ENCODE measurements around the gene NOP53. TPM values are rescaled to one million over a fixed set of nuclear protein-coding genes. Genes with fewer than 3 reads are reported as not detected.
"Not testable (repeated sequence)": the region's sequence is repeated elsewhere in the genome, so short reads cannot be mapped to it uniquely, and the experiment has no call there.

Gene NOP53
- total RNA-seq, 1 donor from 2014 or later, result 282 TPM

DNA sequence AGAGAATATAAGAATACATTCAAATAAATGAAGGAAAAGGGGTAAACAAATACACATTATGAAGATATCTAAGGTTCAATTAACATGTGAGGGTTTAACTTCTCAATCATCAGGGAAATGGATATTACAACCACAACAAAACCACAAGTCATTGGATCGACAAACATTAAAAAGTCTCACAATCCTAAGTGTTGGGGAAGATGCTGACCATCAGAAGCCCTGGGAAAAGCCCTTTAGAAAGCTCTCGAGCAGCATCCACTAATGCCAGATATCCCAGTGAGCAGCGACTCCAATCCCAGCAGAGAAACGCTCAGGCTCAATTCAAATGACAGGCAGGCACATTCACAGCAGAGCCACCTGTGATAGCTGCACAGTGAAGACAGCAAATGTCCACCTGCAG is 55.9 kb downstream of the NOP53 start:
- no peaks in the 10 kb centered on the region for H3K9me3 ChIP-seq
- ATAC-seq, result no peak
- DNase-seq, result no peak
- intact Hi-C loops (cut with DNase I), result no loop called here
- H3K36me3 ChIP-seq, result no peaks in the 10 kb centered on the region
- H3K4me1 ChIP-seq, result no peaks in the 10 kb centered on the region
- no peak overlapping the region for H3K4me3 ChIP-seq
- no peak overlapping the region for H3K27ac ChIP-seq
- TF ChIP-seq, protein P1, sequence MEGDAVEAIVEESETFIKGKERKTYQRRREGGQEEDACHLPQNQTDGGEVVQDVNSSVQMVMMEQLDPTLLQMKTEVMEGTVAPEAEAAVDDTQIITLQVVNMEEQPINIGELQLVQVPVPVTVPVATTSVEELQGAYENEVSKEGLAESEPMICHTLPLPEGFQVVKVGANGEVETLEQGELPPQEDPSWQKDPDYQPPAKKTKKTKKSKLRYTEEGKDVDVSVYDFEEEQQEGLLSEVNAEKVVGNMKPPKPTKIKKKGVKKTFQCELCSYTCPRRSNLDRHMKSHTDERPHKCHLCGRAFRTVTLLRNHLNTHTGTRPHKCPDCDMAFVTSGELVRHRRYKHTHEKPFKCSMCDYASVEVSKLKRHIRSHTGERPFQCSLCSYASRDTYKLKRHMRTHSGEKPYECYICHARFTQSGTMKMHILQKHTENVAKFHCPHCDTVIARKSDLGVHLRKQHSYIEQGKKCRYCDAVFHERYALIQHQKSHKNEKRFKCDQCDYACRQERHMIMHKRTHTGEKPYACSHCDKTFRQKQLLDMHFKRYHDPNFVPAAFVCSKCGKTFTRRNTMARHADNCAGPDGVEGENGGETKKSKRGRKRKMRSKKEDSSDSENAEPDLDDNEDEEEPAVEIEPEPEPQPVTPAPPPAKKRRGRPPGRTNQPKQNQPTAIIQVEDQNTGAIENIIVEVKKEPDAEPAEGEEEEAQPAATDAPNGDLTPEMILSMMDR (IDR thresholded peaks at IDR 0.05), result no peak
- H3K27me3 ChIP-seq (ENCODE audit: low read depth), result no peaks in the 10 kb centered on the region

DNA sequence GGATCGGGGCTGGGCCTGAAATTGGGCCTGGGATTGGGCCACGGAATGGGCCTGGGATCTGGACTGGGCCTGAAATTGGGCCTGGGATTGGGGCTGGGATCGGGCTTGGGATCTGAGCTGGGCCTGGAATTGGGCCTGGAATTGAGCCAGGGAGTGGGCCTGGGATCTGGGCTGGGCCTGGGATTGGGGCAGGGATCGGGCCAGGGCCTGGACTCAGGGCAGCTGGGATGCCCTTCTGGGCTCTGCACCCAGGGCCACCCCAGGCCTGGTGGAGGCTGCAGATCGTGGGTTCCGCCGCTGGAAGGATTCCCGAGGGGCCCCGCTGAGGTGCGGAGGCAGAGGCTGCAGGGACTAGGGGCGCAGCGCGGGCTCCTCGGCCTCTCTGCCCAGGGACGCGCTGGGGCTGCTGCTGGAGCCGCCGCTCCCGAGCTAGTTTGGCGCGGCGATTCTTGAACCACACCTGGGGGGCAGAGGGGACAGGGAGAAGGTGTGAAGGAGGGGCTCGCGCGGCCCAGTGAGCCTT is 57.2 kb downstream of the NOP53 start:
- Histone ChIP-seq H3K36me3 (no peaks in the 10 kb centered on the region), H3K27me3 (ENCODE audit: low read depth) (peaks cover 4% of the 10 kb centered on the region), H3K9me3 (no peaks in the 10 kb centered on the region), H3K27ac (no peak overlapping the region), H3K4me1 (no peaks in the 10 kb centered on the region), H3K4me3 (no peak overlapping the region)
- TF ChIP-seq, protein P1 (IDR thresholded peaks at IDR 0.05), result no peak
- DNase-seq, result no peak
- intact Hi-C loops (cut with DNase I), result no loop called here
- ATAC-seq, result peak in 1 of 2 donors; percentile 29

DNA sequence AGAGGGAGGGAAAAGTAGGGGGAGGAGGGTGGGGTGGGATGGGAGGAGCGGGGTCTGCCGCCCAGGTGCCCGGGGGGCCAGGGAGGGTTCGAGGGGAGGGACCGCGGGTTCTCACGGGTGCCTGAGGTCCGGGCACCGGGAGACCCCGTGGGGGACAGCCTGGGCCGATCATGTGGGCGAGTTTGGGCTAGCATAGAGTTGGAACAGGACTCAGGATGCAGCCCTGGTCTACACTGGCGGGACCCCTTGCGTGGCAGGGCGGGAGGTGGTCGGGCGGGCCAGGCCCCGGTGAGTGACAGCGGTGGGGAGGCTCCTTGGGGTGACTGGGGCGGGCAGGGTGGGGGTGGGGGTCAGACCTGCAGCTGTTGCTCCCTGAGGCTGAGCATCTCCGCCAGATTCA is 57.8 kb downstream of the NOP53 start:
- H3K4me1 ChIP-seq; H3K27me3 ChIP-seq (ENCODE audit: low read depth); H3K9me3 ChIP-seq; H3K27ac ChIP-seq; H3K4me3 ChIP-seq; DNase-seq; H3K36me3 ChIP-seq; intact Hi-C loops (cut with DNase I); ATAC-seq: not testable (repeated sequence)

DNA sequence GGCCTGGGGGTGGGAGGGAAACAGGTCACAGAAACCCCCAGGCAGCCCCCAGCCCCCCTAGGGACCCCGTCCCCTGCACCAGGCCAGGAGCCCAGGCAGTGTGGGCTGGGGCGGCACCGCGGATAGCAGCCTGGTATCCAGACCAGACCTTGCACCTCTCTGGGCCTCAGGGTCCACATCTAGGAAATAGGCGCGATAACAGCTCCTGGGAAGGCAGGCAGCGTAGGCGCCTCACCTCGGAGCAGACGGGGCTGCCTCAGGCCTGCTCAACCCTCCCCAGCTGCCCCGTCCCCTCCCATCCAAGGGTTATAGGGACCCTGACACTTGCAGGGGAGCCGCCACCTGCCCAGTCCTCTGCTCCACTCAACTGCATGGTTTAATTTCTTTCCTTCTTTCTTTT is 58.3 kb downstream of the NOP53 start:
- H3K36me3 ChIP-seq; intact Hi-C loops (cut with DNase I); H3K27ac ChIP-seq; H3K27me3 ChIP-seq (ENCODE audit: low read depth); H3K4me3 ChIP-seq; H3K4me1 ChIP-seq; DNase-seq; H3K9me3 ChIP-seq: not testable (repeated sequence)
- peak in 1 of 2 donors; percentile 11 for ATAC-seq

DNA sequence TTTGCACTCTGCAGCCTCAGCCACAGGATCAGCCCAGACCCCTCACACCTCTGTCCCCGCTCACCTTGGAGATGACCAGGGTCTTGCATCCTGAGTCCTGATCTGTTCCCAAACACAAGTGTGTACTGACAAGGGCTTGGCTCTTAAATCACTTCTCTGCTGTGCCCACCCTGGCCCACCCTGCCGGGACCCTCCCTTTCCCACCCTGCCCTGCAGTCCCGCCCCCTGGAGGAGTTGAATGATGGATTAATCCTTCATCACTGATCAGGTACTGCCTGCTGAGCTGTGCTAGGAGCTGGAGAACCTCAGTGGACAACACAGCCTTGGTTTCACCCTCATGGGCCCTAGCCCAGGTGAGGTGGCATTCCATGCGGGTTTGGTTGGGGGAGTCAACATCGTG is 59.1 kb downstream of the NOP53 start, which contains the start of gene TPRX1:
Gene TPRX1 (minus strand): TSS at position 101 of the 400 bp plus-strand sequence. CDS start 12 bp downstream, at position 89.
- DNase-seq; H3K4me1 ChIP-seq; H3K9me3 ChIP-seq; H3K4me3 ChIP-seq; H3K27ac ChIP-seq; H3K27me3 ChIP-seq (ENCODE audit: low read depth); intact Hi-C loops (cut with DNase I); H3K36me3 ChIP-seq: not testable (repeated sequence)
- ATAC-seq, result peak in 1 of 2 donors; percentile 27

DNA sequence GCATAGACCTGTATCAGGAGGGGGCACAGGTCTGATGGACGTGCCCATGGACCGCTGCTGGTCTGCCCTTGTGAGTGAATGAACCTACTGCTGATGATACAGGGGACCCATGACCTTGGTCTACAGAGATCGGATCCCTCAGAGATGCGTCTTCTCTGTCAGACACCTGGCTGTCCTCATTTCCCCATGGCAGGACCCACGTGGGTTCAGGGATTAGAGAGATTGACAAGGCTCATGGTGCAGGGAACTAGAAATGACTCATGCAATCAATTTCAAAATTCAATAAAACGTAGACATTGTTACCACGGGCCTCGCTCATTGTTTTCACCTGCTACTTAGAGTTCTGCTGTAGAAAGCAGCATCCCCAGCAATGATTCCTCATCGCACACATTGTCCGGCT is 60.0 kb downstream of the NOP53 start:
- intact Hi-C loops (cut with DNase I), result no loop called here
- TF ChIP-seq, protein P1 (IDR thresholded peaks at IDR 0.05), result no peak

DNA sequence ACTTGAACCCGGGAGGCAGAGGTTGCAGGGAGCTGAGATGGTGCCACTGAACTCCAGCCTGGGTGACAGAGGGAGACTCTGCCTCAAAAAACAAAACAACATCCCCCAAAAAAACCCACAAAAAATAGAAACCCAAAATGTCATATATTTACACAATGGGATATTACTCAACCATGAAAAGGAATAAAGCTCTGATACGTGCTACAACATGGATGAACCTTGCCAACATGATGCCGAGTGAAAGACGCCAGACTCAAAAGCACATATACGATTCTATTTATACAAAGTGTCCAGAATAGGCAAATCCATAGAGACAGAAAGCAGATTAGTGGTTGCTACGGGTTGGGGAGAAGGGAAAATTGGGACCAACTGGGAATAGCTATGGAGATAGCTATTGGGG is 61.1 kb downstream of the NOP53 start:
- Histone ChIP-seq H3K27ac (no peak overlapping the region), H3K4me1 (no peaks in the 10 kb centered on the region), H3K36me3 (no peaks in the 10 kb centered on the region), H3K27me3 (ENCODE audit: low read depth) (peaks cover 4% of the 10 kb centered on the region), H3K9me3 (no peaks in the 10 kb centered on the region), H3K4me3 (no peak overlapping the region)
- intact Hi-C loops (cut with DNase I), result no loop called here
- TF ChIP-seq, protein P1 (IDR thresholded peaks at IDR 0.05), result no peak
- DNase-seq (no peak), ATAC-seq (no peak)

More for the DNA sequence above, 60.0 kb downstream of the NOP53 start:
- H3K27ac ChIP-seq, result no peak overlapping the region
- no peaks in the 10 kb centered on the region for H3K4me1 ChIP-seq
- H3K9me3 ChIP-seq, result no peaks in the 10 kb centered on the region
- ATAC-seq, result no peak
- no peaks in the 10 kb centered on the region for H3K36me3 ChIP-seq
- no peak overlapping the region for H3K4me3 ChIP-seq
- DNase-seq, result no peak
- peaks cover 4% of the 10 kb centered on the region for H3K27me3 ChIP-seq (ENCODE audit: low read depth)

Other genes starting within 250 kb of the NOP53 start
- 115 TPM for gene NAPA, start 230.5 kb upstream of the NOP53 start, total RNA-seq
- gene ZNF541, start 172.4 kb upstream of the NOP53 start, total RNA-seq, result 0.89 TPM
- 18.3 TPM for gene BICRA, start 136.4 kb upstream of the NOP53 start, total RNA-seq
- gene EHD2, start 32.1 kb upstream of the NOP53 start, total RNA-seq, result 148 TPM
- 247 TPM for gene SELENOW, start 33.2 kb downstream of the NOP53 start, total RNA-seq
- gene TPRX1, start 59.0 kb downstream of the NOP53 start, total RNA-seq, result not detected
- not detected for gene CRX, start 76.4 kb downstream of the NOP53 start, total RNA-seq
- not detected for gene TPRX2, start 113.7 kb downstream of the NOP53 start, total RNA-seq
- not detected for gene SULT2A1, start 140.8 kb downstream of the NOP53 start, total RNA-seq
- not detected for gene BSPH1, start 246.6 kb downstream of the NOP53 start, total RNA-seq
- gene ELSPBP1, start 249.1 kb downstream of the NOP53 start, total RNA-seq, result not detected